ENCODE measurements around the gene PBX1. TPM values are rescaled to one million over a fixed set of nuclear protein-coding genes. Genes with fewer than 3 reads are reported as not detected.

The PBX1 gene
- total RNA-seq, 1 experiment from 2014 or later, result 102 TPM

GRCh38 chr1:164511001-164511705 lies 47.8 kb upstream of the PBX1 start:
- CTCF ChIA-PET, result interaction anchor here (1.4 kb wide), 1 partner anchor 276 kb away, joined by 3 read pairs; no protein-coding TSS in a partner anchor
- no peak for TF ChIP-seq TP53 (CRISPR knock-in tag; IDR thresholded peaks at IDR 0.05)
- no peak for TF ChIP-seq IRF2 (CRISPR knock-in tag; IDR thresholded peaks at IDR 0.05; ENCODE audit: borderline replicate concordance, low read depth)
- TF ChIP-seq ZBTB21 (CRISPR knock-in tag; IDR thresholded peaks at IDR 0.05; ENCODE audit: borderline replicate concordance), result no peak
- no peak for TF ChIP-seq E2F1 (CRISPR knock-in tag; IDR thresholded peaks at IDR 0.05)
- no peak for TF ChIP-seq HMGA2 (CRISPR knock-in tag; IDR thresholded peaks at IDR 0.05)
- no peak for TF ChIP-seq ZNF532 (CRISPR knock-in tag; IDR thresholded peaks at IDR 0.05; ENCODE audit: borderline replicate concordance)
- TF ChIP-seq KAT7 (CRISPR knock-in tag; IDR thresholded peaks at IDR 0.05; ENCODE audit: borderline replicate concordance), result no peak
- no peak for TF ChIP-seq JUN (CRISPR knock-in tag; IDR thresholded peaks at IDR 0.05)
- no peak for TF ChIP-seq SOX15 (CRISPR knock-in tag; IDR thresholded peaks at IDR 0.05)
- TF ChIP-seq FOXP1 (CRISPR knock-in tag; IDR thresholded peaks at IDR 0.05; ENCODE audit: borderline replicate concordance), result no peak
- no peak for TF ChIP-seq ZNF138 (CRISPR knock-in tag; conservative IDR thresholded peaks at IDR 0.05)
- no peak for TF ChIP-seq EMX1 (CRISPR knock-in tag; IDR thresholded peaks at IDR 0.05)
- no peak for TF ChIP-seq MXD4 (CRISPR knock-in tag; IDR thresholded peaks at IDR 0.05; ENCODE audit: borderline replicate concordance)
- TF ChIP-seq E2F4 (CRISPR knock-in tag; IDR thresholded peaks at IDR 0.05; ENCODE audit: borderline replicate concordance, low read depth), result no peak
- no peak for TF ChIP-seq ZNF512 (CRISPR knock-in tag; IDR thresholded peaks at IDR 0.05; ENCODE audit: borderline replicate concordance)
- TF ChIP-seq PRRX2 (CRISPR knock-in tag; IDR thresholded peaks at IDR 0.05), result no peak
- TF ChIP-seq NFYB (CRISPR knock-in tag; conservative IDR thresholded peaks at IDR 0.05; ENCODE audit: low read depth), result no peak
- no peak for TF ChIP-seq CREM (CRISPR knock-in tag; IDR thresholded peaks at IDR 0.05)

More at GRCh38 chr1:164511001-164511705, 47.8 kb upstream of the PBX1 start:
- POLR2A ChIA-PET, result no interaction called here
- Mint-ChIP-seq H3K4me3 (no peak overlapping the region), H3K27me3 (ENCODE audit: low read depth) (no peaks in the 10 kb centered on the region), H3K9me3 (no peaks in the 10 kb centered on the region), H3K4me1 (peaks cover 11% of the 10 kb centered on the region), H3K36me3 (no peaks in the 10 kb centered on the region), H3K27ac (no peak overlapping the region)
- ATAC-seq (no peak), DNase-seq (ENCODE audit: low spot score) (no peak)
